K562 (cell line): ENCODE data around the gene TIMP4. TPM values are rescaled to one million over a fixed set of nuclear protein-coding genes. Genes with fewer than 3 reads are reported as not detected.

Experiments
- FOXK2 ChIP-seq, 2 experiments: fragments of 450-650 bp; IDR thresholded peaks in 1 of 2; conservative IDR thresholded peaks in 1 of 2; 2 replicates each; pipeline ENCODE4 v1.6.1; 2016; ENCODE audit warnings: low read depth in 2 of 2, mild to moderate bottlenecking in 1 of 2
- NCOA2 ChIP-seq, 2 experiments: fragments of 450-650 bp; IDR thresholded peaks; 2 replicates each; pipeline ENCODE4 v1.6.1; 2018; ENCODE audit warnings: mild to moderate bottlenecking in 2 of 2, moderate library complexity in 1 of 2; ENCODE audit not compliant: partially characterized antibody in 2 of 2
- SMARCE1 ChIP-seq: fragments of 450-650 bp; IDR thresholded peaks from 2 replicates; pipeline ENCODE4 v1.7.1; 2016; ENCODE audit warnings: mild to moderate bottlenecking
- TOE1 ChIP-seq, 2 experiments: fragments of 450-650 bp in 1 of 2; sonication (generic) in 1 of 2; formaldehyde crosslinking in 1 of 2; IDR thresholded peaks; 2 replicates each; pipeline versions ENCODE4 v1.7.1 to v1.8.0; 2016 to 2022; ENCODE audit warnings: borderline replicate concordance in 2 of 2, mild to moderate bottlenecking in 2 of 2, antibody characterized with exemption in 1 of 2, inconsistent platforms in 1 of 2, low read depth in 1 of 2, missing genetic modification reagents in 1 of 2, moderate library complexity in 1 of 2
- ZBTB34 ChIP-seq: fragments of 250-450 bp; sonication (Bioruptor Pico); IDR thresholded peaks from 2 replicates; pipeline ENCODE4 v1.8.0; 2021; ENCODE audit warnings: mild to moderate bottlenecking, moderate library complexity
- polyA plus RNA-seq, 8 experiments: library from polyadenylated mRNA; depleted of rRNA in 4 of 8; stranded (reverse) in 5 of 8; unstranded in 3 of 8; fragments of >200 nt; fragmentation: Nextera tagmentation in 2 of 8; fragmentation: Illumina TruSeq in 1 of 8; extraction: Ambion mirVana in 2 of 8; extraction: Trizol in 1 of 8; gene quantifications; 2 replicates each; pipeline versions ENCODE4 v1.2.1 to v1.2.3, GENCODE V29; 2011 to 2014; ENCODE audit warnings: inconsistent platforms in 1 of 8, missing spikeins in 1 of 8
- total RNA-seq, 7 experiments: library from RNA; depleted of rRNA in 6 of 7; stranded (reverse); fragments of >200 nt in 6 of 7; fragmentation: Illumina TruSeq in 2 of 7; extraction: Trizol in 2 of 7; gene quantifications; 2 replicates each; pipeline versions ENCODE4 v1.2.1 to v1.2.3, GENCODE V29; 2011 to 2021; ENCODE audit warnings: low replicate concordance in 1 of 7
- TF ChIP-seq, protein P1 (sequence below): fragments of 200-800 bp; sonication (Bioruptor generic); IDR thresholded peaks from 2 replicates; pipeline ENCODE4 v1.6.1; 2017; ENCODE audit warnings: missing genetic modification characterization, missing compliant biosample characterization
- TF ChIP-seq, protein P2 (sequence below): fragments of 250-450 bp; sonication (Bioruptor Pico); IDR thresholded peaks from 2 replicates; pipeline ENCODE4 v1.4.0; 2020; ENCODE audit warnings: borderline replicate concordance
- TF ChIP-seq, protein P3 (sequence below): fragments of 450-650 bp; formaldehyde crosslinking; conservative IDR thresholded peaks from 2 replicates; pipeline ENCODE4 v1.4.0; 2022; ENCODE audit warnings: mild to moderate bottlenecking, missing genetic modification characterization

TIMP4 gene
- total and polyA plus RNA-seq, 9 of the 15 experiments (the other 6 are each of a cell fraction or from before 2014, with no cell fraction given), result 0.03 to 0.07 TPM; not detected in 7

DNA sequence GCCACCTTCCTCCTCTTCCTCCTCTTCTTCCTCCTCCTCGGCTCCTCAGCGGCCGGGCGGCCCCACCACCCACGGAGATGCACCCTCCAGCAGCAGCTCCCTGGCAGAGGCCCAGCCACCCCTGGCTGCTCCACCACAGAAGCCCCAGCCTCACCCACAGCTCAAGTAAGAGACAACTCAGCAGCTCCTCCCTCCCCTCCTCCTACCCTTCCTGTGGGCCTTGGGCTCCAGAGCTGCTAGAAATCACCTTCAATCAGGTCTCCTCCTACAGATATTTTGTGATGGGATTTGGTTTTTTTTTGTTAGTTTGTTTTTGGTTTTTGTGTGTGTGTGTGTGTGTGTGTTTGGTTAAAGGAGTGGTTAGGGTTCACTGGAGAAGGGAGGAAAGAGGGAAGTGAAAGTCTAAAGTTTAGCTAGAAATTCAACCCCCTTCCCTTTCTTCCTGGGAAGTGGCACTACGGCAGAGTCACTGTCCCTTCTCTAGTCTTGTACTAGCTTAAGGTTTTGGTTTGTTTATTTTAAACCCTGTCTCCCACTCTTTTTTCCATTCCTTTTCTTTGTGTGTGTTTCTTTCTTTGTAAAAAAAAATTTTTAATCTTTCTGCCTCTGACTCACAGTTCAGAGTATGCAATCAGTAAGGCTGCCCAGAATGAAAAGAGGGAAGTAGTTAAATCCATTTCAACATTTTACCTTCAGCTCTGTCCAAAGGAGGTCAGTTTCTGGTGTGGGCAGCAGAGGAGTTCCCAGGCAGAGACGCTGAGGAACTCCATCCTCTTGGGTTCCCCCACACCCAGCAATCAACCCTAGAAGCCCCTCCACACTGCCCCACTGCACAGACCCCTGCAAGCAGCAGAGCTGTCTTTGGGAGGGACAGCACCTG is 29.0 kb upstream of the TIMP4 start (continued):
- TF ChIP-seq, protein P1, sequence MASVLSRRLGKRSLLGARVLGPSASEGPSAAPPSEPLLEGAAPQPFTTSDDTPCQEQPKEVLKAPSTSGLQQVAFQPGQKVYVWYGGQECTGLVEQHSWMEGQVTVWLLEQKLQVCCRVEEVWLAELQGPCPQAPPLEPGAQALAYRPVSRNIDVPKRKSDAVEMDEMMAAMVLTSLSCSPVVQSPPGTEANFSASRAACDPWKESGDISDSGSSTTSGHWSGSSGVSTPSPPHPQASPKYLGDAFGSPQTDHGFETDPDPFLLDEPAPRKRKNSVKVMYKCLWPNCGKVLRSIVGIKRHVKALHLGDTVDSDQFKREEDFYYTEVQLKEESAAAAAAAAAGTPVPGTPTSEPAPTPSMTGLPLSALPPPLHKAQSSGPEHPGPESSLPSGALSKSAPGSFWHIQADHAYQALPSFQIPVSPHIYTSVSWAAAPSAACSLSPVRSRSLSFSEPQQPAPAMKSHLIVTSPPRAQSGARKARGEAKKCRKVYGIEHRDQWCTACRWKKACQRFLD, result no peak
- peak; percentile 51; the same call in 1 of the 2 replicates for TF ChIP-seq SMARCE1
- no peak for TF ChIP-seq NCOA2 (IDR thresholded peaks at IDR 0.05; ENCODE audit: partially characterized antibody in 2 of 2)
- no peak for TF ChIP-seq ZBTB34
- TF ChIP-seq, protein P2, sequence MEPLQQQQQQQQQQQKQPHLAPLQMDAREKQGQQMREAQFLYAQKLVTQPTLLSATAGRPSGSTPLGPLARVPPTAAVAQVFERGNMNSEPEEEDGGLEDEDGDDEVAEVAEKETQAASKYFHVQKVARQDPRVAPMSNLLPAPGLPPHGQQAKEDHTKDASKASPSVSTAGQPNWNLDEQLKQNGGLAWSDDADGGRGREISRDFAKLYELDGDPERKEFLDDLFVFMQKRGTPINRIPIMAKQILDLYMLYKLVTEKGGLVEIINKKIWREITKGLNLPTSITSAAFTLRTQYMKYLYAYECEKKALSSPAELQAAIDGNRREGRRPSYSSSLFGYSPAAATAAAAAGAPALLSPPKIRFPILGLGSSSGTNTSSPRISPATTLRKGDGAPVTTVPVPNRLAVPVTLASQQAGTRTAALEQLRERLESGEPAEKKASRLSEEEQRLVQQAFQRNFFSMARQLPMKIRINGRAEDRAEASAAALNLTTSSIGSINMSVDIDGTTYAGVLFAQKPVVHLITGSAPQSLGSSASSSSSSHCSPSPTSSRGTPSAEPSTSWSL (CRISPR knock-in tag), result no peak
- TF ChIP-seq, protein P3, sequence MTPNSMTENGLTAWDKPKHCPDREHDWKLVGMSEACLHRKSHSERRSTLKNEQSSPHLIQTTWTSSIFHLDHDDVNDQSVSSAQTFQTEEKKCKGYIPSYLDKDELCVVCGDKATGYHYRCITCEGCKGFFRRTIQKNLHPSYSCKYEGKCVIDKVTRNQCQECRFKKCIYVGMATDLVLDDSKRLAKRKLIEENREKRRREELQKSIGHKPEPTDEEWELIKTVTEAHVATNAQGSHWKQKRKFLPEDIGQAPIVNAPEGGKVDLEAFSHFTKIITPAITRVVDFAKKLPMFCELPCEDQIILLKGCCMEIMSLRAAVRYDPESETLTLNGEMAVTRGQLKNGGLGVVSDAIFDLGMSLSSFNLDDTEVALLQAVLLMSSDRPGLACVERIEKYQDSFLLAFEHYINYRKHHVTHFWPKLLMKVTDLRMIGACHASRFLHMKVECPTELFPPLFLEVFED, result peak; percentile 87
- TF ChIP-seq FOXK2 (conservative IDR thresholded peaks at IDR 0.05 in 1 of 2, IDR thresholded peaks at IDR 0.05 in 1 of 2; ENCODE audit: low read depth in 2 of 2), result no peak
- TF ChIP-seq TOE1 (IDR thresholded peaks at IDR 0.05; ENCODE audit: borderline replicate concordance), result no peak
- TF ChIP-seq TOE1 (CRISPR knock-in tag; IDR thresholded peaks at IDR 0.05; ENCODE audit: borderline replicate concordance, low read depth), result no peak
